GM19023 (cell line): ENCODE results near the gene GASK1A.
"Not testable (repeated sequence)": the region's sequence is repeated elsewhere in the genome, so short reads cannot be mapped to it uniquely, and the experiment has no call there.

Source experiments
- ATAC-seq: cut with Tn5 transposase; IDR thresholded peaks from one replicate; pipeline ENCODE4 v1.9.1; 2021; ENCODE audit warnings: mild to moderate bottlenecking, moderate library complexity; ENCODE audit not compliant: unreplicated experiment

GASK1A gene

GRCh38 chr3:43059456-43059855 lies 80.3 kb downstream of the GASK1A start:
- ATAC-seq = no peak

- ATAC-seq = no peak
Measured at GRCh38 chr3:43061101-43061895, 82.2 kb downstream of the GASK1A start.

- ATAC-seq = no peak
Measured at GRCh38 chr3:43062040-43062563, 83.0 kb downstream of the GASK1A start.

GRCh38 chr3:43062564-43063040 lies 83.5 kb downstream of the GASK1A start:
- ATAC-seq = no peak

- ATAC-seq = no peak
Measured at GRCh38 chr3:43063114-43063513, 84.0 kb downstream of the GASK1A start.

- not testable (repeated sequence) for ATAC-seq
Measured at GRCh38 chr3:43070670-43071069, 91.6 kb downstream of the GASK1A start.

- no peak for ATAC-seq
Measured at GRCh38 chr3:43071313-43071893, 92.3 kb downstream of the GASK1A start.

GRCh38 chr3:43072361-43072760 lies 93.2 kb downstream of the GASK1A start:
- ATAC-seq = no peak

- no peak for ATAC-seq
Measured at GRCh38 chr3:43073116-43073835, 94.2 kb downstream of the GASK1A start.

GRCh38 chr3:43073836-43074220 lies 94.7 kb downstream of the GASK1A start:
- ATAC-seq = no peak

GRCh38 chr3:43074482-43074881 lies 95.4 kb downstream of the GASK1A start:
- no peak for ATAC-seq

- ATAC-seq = no peak
Measured at GRCh38 chr3:43074901-43075689, 96.0 kb downstream of the GASK1A start.

GRCh38 chr3:43075904-43076661 lies 97.0 kb downstream of the GASK1A start:
- no peak for ATAC-seq

- no peak for ATAC-seq
Measured at GRCh38 chr3:43076857-43077256, 97.7 kb downstream of the GASK1A start.

GRCh38 chr3:43077261-43077660 lies 98.2 kb downstream of the GASK1A start:
- ATAC-seq = no peak

- ATAC-seq = no peak
Measured at GRCh38 chr3:43077707-43078106, 98.6 kb downstream of the GASK1A start.

GRCh38 chr3:43079536-43080332 lies 100.6 kb downstream of the GASK1A start:
- ATAC-seq = no peak

GRCh38 chr3:43080726-43081568 lies 101.8 kb downstream of the GASK1A start:
- no peak for ATAC-seq
